Stimulated activated CD8-positive, alpha-beta memory T cell treated with anti-CD3 and anti-CD28 coated beads, Interleukin-12 subunit alpha, Interleukin-12 subunit beta, amount 100 ng/mL, for 4 hours (primary cell): ENCODE data around the gene CHRNA10.

Source experiments
- DNase-seq: peaks from one replicate; pipeline ENCODE4 v3.0.0-alpha.2; 2020; ENCODE audit warnings: low read depth

CHRNA10 gene

GRCh38 chr11:3631331-3631730 lies 39.9 kb downstream of the CHRNA10 start:
- DNase-seq: no peak

DNA sequence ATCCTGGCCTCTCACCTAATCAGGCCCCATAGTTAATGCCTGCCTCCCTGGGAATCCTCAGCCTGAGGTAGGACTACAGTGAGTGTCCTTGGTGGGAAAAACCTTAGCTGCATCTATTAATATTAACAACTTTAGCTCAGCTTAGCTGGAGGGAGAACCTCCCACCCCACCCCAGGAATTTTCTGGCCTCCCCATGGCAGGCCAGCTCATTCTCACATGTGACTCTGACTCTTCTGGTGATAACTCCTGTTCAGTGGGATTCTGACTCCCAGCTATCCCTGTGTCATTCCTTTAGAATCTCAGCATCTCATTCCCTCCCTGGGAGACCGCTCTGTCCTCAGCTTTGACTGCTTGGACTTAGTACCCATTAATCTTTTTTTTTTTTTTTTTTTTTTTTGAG lies 43.9 kb downstream of the CHRNA10 start:
- no peak for DNase-seq

- no peak for DNase-seq
Measured at GRCh38 chr11:3626250-3626960, 44.8 kb downstream of the CHRNA10 start.

- no peak for DNase-seq
Measured at GRCh38 chr11:3623767-3624458, 47.3 kb downstream of the CHRNA10 start.

GRCh38 chr11:3623121-3623520 lies 48.1 kb downstream of the CHRNA10 start:
- DNase-seq: no peak

DNA sequence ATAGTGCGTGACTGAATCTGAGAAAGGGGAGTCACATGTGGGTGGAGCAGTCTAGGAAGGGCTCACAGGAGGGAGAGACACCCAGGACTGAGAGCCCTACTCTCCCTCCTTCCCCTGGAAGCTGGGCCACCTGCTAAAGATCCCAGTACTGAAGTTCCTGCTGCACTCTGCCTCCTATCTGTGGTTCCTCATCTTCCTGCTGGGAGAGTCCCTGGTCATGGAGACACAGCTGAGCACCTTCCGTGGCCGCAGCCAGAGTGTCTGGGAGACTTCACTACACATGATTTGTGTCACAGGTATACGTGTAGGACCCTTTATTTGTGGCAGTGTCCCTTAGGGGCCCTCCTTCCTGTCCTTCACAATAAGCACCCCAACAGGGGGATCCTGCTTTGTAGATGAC lies 48.7 kb downstream of the CHRNA10 start:
- DNase-seq: no peak

DNA sequence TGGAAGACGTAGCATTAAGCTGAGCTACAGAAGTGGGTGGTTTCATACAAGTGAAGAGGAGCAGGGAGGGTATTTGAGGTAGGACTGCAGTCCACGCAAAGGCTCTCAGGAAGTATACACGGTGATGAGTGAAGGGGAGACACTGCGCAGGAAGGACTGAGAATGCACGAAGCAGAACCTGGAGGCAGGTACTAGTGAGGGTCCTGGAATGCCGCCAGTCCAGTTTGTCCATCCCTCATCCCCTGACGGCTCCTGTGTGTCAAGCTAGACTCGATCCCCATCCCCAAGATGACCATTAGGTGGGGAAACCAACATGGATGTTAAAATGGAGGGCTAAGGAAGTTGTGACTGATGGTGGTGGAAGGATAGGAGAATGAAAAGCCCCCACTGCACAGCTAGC lies 53.2 kb downstream of the CHRNA10 start:
- no peak for DNase-seq

DNA sequence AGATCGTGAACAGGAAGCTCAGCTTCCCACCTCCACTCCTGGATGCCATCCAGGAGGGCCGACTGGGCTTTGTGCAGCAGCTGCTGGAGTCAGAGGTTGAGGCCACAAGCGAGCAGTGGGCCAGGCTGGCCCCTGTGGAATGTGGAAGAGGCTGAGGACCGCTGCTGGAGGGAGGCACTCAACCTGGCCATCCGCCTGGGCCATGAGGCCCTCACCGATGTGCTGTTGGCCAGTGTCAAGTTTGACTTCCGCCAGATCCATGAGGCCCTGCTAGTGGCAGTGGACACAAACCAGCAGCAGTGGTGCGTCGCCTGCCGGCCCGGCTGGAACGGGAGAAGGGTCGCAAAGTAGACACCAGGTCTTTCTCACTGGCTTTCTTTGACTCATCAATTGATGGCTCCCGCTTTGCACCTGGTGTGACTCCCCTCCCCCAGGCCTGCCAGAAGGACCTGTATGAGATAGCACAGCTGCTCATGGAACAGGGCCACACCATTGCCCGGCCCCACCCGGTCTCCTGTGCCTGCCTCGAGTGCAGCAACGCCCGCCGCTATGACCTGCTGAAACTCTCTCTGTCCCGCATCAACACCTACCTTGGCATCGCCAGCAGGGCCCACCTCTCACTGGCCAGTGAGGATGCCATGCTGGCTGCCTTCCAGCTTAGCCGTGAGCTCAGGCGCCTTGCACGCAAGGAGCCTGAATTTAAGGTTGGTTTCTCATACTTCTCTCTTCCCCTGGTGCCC lies 54.3 kb downstream of the CHRNA10 start:
- DNase-seq: no peak

GRCh38 chr11:3615998-3616397 lies 55.2 kb downstream of the CHRNA10 start:
- DNase-seq: no peak
